SH-SY5Y (cell line): ENCODE results near the gene NOTCH2.

Experiments used
- GATA2 ChIP-seq: IDR thresholded peaks from 2 replicates; pipeline ENCODE4 v1.6.1; 2011; ENCODE audit warnings: mild to moderate bottlenecking, low read depth, low read length
- GATA3 ChIP-seq: IDR thresholded peaks from 2 replicates; pipeline ENCODE4 v1.6.1; 2011; ENCODE audit warnings: low read depth, mild to moderate bottlenecking, low read length, moderate library complexity

DNA sequence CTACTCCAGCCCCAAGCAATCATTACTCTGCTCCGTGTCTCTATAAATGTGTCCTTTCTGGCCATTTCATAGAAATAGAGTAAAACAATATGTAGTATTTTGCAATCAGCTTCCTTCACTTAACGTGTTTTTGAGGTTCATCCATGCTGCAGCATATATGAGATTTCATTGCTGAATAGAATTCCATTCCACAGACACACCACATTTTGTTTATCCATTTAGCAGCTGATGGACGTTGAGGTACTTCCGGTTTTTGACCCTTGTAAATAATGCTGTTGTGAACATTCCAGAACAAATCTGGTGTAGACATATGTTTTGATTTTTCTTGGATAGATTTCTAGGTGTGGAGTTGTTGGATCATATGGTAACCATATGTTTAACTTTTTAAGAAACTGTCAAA is 203.8 kb downstream of the NOTCH2 start:
- no peak for TF ChIP-seq GATA2
- no peak for TF ChIP-seq GATA3
